Activated CD4-positive, alpha-beta T cell treated with anti-CD3 and anti-CD28 coated beads, Interleukin-10, Interleukin-2, amounts not matched to agents 100 ng/mL and 50 ng/mL, durations not matched to agents 16 hours and 8 hours (primary cell): Measurements from ENCODE around the gene URB2.
"Not testable (repeated sequence)": the region's sequence is repeated elsewhere in the genome, so short reads cannot be mapped to it uniquely, and the experiment has no call there.

Experiments used
- DNase-seq: peaks from one replicate; pipeline ENCODE4 v3.0.0-alpha.2; 2020

The URB2 gene

DNA sequence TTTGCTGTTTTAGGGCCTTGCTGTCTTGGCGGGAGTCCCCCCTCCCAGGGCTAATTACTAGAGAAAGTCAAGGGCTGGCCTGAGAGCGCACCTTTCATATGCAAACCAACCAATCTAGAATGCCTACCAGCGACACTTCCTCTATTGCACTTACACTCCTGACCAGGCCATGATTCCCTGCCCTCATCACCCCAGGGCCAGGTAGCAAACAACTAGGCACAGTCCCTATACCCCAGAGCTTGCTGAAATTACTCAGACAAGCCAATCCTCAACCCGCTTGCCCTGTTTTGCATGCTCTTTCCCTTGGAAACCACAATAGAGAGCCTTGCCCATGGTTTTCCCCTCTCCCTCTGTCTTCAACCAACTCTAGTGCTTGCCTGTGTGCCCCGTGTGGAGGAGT is 70.3 kb downstream of the URB2 start:
- DNase-seq: no peak

DNA sequence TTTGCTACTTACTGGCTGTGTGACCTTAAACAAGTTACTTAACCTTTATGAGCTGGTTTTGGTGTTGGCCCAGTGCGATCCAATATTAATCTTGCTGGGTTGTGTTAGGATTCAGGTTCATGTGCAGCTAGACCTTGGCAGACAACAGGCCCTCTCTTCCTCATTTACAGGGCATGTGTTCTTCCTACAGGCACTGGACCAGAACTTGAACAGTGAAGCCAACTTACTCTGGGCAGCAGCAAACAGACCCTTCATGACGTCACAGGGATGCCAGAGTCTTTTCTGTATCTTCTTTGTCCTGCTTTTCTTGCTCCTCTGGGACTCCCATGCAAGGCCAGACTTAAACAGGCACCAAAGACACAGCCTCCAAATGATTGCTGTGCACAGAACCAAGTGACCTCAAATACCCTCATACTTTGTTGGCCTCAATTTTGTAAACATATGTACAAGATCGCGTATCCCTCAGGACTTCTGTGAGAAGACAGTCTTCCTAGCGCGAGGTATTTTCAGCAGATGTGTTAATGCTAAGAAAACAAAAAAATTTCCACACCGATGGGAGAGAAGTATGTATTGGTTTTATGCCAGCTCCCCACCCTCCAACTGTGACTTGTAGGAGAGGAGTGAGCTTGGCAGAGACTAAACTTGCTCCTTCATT is 73.7 kb downstream of the URB2 start:
- DNase-seq: no peak

DNA sequence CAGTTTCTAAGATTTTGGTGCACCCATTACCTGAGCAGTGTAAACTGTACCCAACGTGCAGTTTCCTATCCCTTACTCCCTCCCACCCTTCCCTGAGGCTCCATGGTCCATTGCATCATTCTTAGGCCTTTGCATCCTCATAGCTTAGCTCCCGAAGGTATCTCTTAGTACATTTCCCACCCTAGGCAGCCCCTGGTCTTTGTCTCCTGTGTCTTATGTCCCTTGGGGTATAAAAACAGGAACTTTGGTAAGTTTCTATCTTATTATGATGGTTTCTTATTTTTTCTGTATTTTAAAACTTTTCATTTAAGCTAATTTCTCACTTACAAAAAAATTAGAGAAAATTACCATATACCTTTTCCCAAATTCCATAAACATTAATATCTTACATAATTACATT is 78.1 kb downstream of the URB2 start:
- no peak for DNase-seq

GRCh38 chr1:229705152-229705551 is 79.1 kb downstream of the URB2 start:
- DNase-seq: not testable (repeated sequence)

DNA sequence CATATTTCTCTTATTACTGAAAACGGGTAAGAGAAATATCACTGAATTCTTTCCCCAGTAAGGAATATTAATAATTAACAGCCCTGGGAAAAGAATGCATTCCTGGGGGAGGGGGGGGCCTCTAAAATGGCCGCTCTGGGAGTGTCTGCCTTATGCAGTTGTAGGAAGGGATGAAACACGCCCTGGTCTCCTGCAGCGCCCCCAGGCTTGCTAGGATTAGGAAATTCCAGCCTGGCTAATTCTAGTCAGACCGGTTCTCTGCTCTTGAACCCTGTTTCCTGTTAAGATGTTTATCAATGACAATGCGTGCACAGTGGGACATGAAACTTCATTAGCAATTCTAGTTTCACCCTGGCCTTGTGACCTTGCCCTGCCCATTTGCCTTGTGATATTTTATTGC is 81.1 kb downstream of the URB2 start:
- not testable (repeated sequence) for DNase-seq

DNA sequence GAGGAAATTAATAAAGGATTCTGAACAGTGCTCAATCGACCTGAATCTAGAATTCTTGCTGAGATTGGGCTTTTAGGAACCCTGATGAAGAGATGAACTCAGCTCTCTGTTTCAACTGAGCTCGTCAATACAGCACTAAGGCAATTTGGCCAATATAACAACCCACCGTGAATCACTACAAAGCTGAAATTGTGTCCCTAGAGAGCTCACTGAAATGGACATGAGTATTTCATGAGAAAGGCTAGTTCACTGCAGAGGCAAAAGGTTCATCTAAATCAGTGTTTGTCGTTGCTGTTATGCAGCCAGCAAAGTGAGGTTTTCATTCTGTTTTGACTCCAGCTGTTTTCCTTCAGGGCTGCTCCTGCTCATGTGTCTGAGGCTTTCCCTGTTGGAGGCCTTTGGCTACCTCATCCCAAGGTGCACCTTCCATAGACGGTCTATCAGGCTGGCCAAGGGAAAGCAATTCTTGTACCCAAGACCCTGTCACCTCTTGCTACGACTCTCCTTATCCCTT is 83.5 kb downstream of the URB2 start:
- no peak for DNase-seq
